Activated CD8-positive, alpha-beta T cell treated with anti-CD3 and anti-CD28 coated beads for 36 hours (primary cell): ENCODE data around the gene ANXA5. TPM values are rescaled to one million over a fixed set of nuclear protein-coding genes. Genes with fewer than 3 reads are reported as not detected.
A peak's percentile ranks its signal among the peaks of the same experiment; 100 is the strongest.

Experiments used
- ATAC-seq: fragments of 200-7000 bp; cut with Tn5 transposase; one replicate; pipeline ENCODE4 v1.10.0; 2021; ENCODE audit warnings: mild to moderate bottlenecking, moderate library complexity
- CTCF ChIA-PET: fragments of 350-600 bp; sonication (Branson Sonifier 250); formaldehyde crosslinking; loops from one replicate; lab custom pipeline; 2021; ENCODE audit warnings: antibody characterized with exemption; lab: Charles Lee
- POLR2A ChIA-PET: fragments of 350-600 bp; sonication (Branson Sonifier 250); formaldehyde crosslinking; loops from one replicate; lab custom pipeline; 2021; ENCODE audit warnings: antibody characterized with exemption; lab: Charles Lee
- DNase-seq: peaks from one replicate; pipeline ENCODE4 v3.0.0-alpha.2; 2020
- H3K27ac Mint-ChIP-seq: one replicate; pipeline ENCODE4 v1.8.0; 2021; ENCODE audit warnings: mild to moderate bottlenecking, mixed read lengths
- H3K27me3 Mint-ChIP-seq: one replicate; pipeline ENCODE4 v1.8.0; 2021; ENCODE audit warnings: mixed read lengths
- H3K36me3 Mint-ChIP-seq: one replicate; pipeline ENCODE4 v1.8.0; 2021; ENCODE audit warnings: low read depth, mixed read lengths
- H3K4me1 Mint-ChIP-seq: one replicate; pipeline ENCODE4 v1.8.0; 2021; ENCODE audit warnings: low read depth, mixed read lengths
- H3K4me3 Mint-ChIP-seq: one replicate; pipeline ENCODE4 v1.8.0; 2021; ENCODE audit warnings: mild to moderate bottlenecking, moderate library complexity, mixed read lengths
- H3K9me3 Mint-ChIP-seq: one replicate; pipeline ENCODE4 v1.8.0; 2021; ENCODE audit warnings: mixed read lengths
- CTCF ChIP-seq: fragments of 200-600 bp; IDR thresholded peaks from one replicate; pipeline ENCODE4 v1.8.0; 2022; ENCODE audit warnings: antibody characterized with exemption, mild to moderate bottlenecking
- intact Hi-C: fragments of 100-400 bp; cut with micrococcal nuclease; formaldehyde crosslinking; loops from one replicate; pipeline ENCODE4 v1.10.0; 2022
- total RNA-seq, 2 experiments: library from RNA; stranded (reverse); gene quantifications; one replicate each; pipeline ENCODE4 v1.2.3, GENCODE V29; 2021

Gene ANXA5
- total RNA-seq, 2 experiments from 2014 or later, result 31.4 to 34.1 TPM

GRCh38 chr4:121709766-121710405, 13.1 kb upstream of the ANXA5 start:
- no peak for DNase-seq
- Mint-ChIP-seq H3K36me3 (peaks cover 2% of the 10 kb centered on the region), H3K4me3 (no peak overlapping the region), H3K9me3 (no peaks in the 10 kb centered on the region), H3K27me3 (peaks cover 47% of the 10 kb centered on the region), H3K27ac (no peak overlapping the region), H3K4me1 (peaks cover 33% of the 10 kb centered on the region)
- ChIA-PET POLR2A (no interaction called here), CTCF (no interaction called here)
- no peak for TF ChIP-seq CTCF
- intact Hi-C loops, result loop anchor here (5.0 kb wide), 1 partner anchor 92 kb away; the partner anchor contains the start of gene EXOSC9
- no peak for ATAC-seq

GRCh38 chr4:121707344-121707743, 10.6 kb upstream of the ANXA5 start:
- ATAC-seq (peak; percentile 53), DNase-seq (peak; percentile 54)
- ChIA-PET POLR2A (interaction anchor here (0.7 to 1.5 kb wide), 2 partner anchors 11 to 54 kb away, joined by 3 to 6 read pairs; partner anchors contain the start of gene ANXA5), CTCF (no interaction called here)
- intact Hi-C loops, result loop anchor here (5.0 kb wide), 1 partner anchor 95 kb away; the partner anchor contains the start of gene EXOSC9
- Mint-ChIP-seq H3K27me3 (peaks cover 42% of the 10 kb centered on the region), H3K9me3 (no peaks in the 10 kb centered on the region), H3K4me3 (peak overlapping the region; percentile 15), H3K27ac (peak overlapping the region; percentile 72), H3K4me1 (peaks cover 33% of the 10 kb centered on the region), H3K36me3 (peaks cover 2% of the 10 kb centered on the region)
- no peak for TF ChIP-seq CTCF

- peak overlapping the region; percentile 72 for H3K27ac Mint-ChIP-seq
- H3K4me1 Mint-ChIP-seq, result peaks cover 31% of the 10 kb centered on the region
- intact Hi-C loops, result loop anchor here (5.0 kb wide), 1 partner anchor 96 kb away; the partner anchor contains the start of gene EXOSC9
- H3K36me3 Mint-ChIP-seq, result peaks cover 2% of the 10 kb centered on the region
- H3K4me3 Mint-ChIP-seq, result peak overlapping the region; percentile 34
- DNase-seq, result peak; percentile 86
- peaks cover 37% of the 10 kb centered on the region for H3K27me3 Mint-ChIP-seq
- ATAC-seq, result peak; percentile 92
- ChIA-PET POLR2A (no interaction called here), CTCF (no interaction called here)
- TF ChIP-seq CTCF, result no peak
- no peaks in the 10 kb centered on the region for H3K9me3 Mint-ChIP-seq
Observed at GRCh38 chr4:121706595-121707021, 9.8 kb upstream of the ANXA5 start.

GRCh38 chr4:121705521-121705920, 8.7 kb upstream of the ANXA5 start:
- ATAC-seq, result no peak
- Mint-ChIP-seq H3K27me3 (peaks cover 33% of the 10 kb centered on the region), H3K4me3 (no peak overlapping the region), H3K36me3 (peaks cover 2% of the 10 kb centered on the region), H3K4me1 (peaks cover 24% of the 10 kb centered on the region), H3K9me3 (no peaks in the 10 kb centered on the region), H3K27ac (no peak overlapping the region)
- intact Hi-C loops, result loop anchor here (5.0 kb wide), 1 partner anchor 97 kb away; the partner anchor contains the start of gene EXOSC9
- DNase-seq, result no peak
- no peak for TF ChIP-seq CTCF
- POLR2A ChIA-PET, result no interaction called here
- CTCF ChIA-PET, result interaction anchor here (0.8 kb wide), 1 partner anchor 8 kb away, joined by 3 read pairs; no protein-coding TSS in a partner anchor

- Mint-ChIP-seq H3K36me3 (peaks cover 2% of the 10 kb centered on the region), H3K4me1 (peaks cover 17% of the 10 kb centered on the region), H3K27me3 (peaks cover 44% of the 10 kb centered on the region), H3K4me3 (no peak overlapping the region), H3K27ac (no peak overlapping the region), H3K9me3 (no peaks in the 10 kb centered on the region)
- intact Hi-C loops, result no loop called here
- ATAC-seq (no peak), DNase-seq (no peak)
- TF ChIP-seq CTCF, result no peak
- POLR2A ChIA-PET, result interaction anchor here (1.1 kb wide), 1 partner anchor 10 kb away, joined by 3 read pairs; no protein-coding TSS in a partner anchor
- CTCF ChIA-PET, result no interaction called here
Observed at GRCh38 chr4:121702136-121702535, 5.4 kb upstream of the ANXA5 start.
